ENCODE measurements around the gene SLC25A48.

SLC25A48 gene

DNA sequence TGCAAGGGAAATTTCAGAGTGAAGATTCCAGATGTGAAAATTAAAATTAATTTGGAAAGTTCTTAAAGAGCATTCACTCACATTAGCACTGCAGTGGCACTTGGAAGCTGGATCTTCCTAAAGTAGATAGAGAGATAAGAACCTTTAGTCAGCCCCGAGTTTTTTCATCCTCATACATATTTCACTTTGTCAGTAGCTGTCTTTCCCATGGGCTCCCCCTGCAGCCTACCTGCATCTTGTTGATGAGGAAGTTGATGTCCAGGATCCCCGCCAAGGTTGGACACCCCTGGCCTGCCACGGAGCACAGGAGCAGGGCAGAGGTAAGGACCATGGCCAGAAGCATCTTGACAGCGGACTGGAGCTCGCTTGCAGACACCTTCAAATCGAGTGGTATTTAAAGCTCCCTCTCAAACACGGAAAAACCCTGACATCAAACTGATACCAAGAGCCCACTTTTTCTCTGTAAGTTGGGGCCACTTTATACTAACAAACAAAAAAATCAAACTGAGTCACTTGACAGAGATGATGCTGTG lies 61.1 kb downstream of the SLC25A48 start, which contains the start of gene IL9:
Gene IL9, minus strand, starts transcription at position 368 of the 533 bp plus-strand sequence. Its CDS starts 25 bp downstream, at position 343.
- no peaks in the 10 kb centered on the region for H3K79me2 ChIP-seq (ENCODE audit: insufficient read depth, low read length)
- no peaks in the 10 kb centered on the region for H3K4me1 ChIP-seq (ENCODE audit: insufficient read depth, low read length, poor library complexity, severe bottlenecking)
- H3K9ac ChIP-seq (ENCODE audit: low read depth, low read length, poor library complexity, severe bottlenecking) = no peak within 1 kb of the TSS
- H3K4me2 ChIP-seq (ENCODE audit: low read depth, low read length, poor library complexity, severe bottlenecking) = no peak within 1 kb of the TSS
- no peak within 1 kb of the TSS for H2AFZ ChIP-seq (ENCODE audit: low read length)
- no peaks in the 10 kb centered on the region for H3K9me3 ChIP-seq (ENCODE audit: insufficient read depth, low read depth, low read length)
- H3K9me2 ChIP-seq (replicated peaks; ENCODE audit: low read depth, low read length) = no peaks in the 10 kb centered on the region
- no peaks in the 10 kb centered on the region for H3K36me3 ChIP-seq (ENCODE audit: insufficient read depth, low read length)
- no peaks in the 10 kb centered on the region for H3F3A ChIP-seq (ENCODE audit: low read depth)
- TF ChIP-seq, protein P1, sequence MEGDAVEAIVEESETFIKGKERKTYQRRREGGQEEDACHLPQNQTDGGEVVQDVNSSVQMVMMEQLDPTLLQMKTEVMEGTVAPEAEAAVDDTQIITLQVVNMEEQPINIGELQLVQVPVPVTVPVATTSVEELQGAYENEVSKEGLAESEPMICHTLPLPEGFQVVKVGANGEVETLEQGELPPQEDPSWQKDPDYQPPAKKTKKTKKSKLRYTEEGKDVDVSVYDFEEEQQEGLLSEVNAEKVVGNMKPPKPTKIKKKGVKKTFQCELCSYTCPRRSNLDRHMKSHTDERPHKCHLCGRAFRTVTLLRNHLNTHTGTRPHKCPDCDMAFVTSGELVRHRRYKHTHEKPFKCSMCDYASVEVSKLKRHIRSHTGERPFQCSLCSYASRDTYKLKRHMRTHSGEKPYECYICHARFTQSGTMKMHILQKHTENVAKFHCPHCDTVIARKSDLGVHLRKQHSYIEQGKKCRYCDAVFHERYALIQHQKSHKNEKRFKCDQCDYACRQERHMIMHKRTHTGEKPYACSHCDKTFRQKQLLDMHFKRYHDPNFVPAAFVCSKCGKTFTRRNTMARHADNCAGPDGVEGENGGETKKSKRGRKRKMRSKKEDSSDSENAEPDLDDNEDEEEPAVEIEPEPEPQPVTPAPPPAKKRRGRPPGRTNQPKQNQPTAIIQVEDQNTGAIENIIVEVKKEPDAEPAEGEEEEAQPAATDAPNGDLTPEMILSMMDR (conservative IDR thresholded peaks at IDR 0.05; ENCODE audit: low read length) = no peak
- TF ChIP-seq EZH2phosphoT487 (IDR thresholded peaks at IDR 0.05; ENCODE audit: borderline replicate concordance) = no peak
- H4K20me1 ChIP-seq (ENCODE audit: insufficient read depth, low read length, poor library complexity, severe bottlenecking) = no peaks in the 10 kb centered on the region
- no peaks in the 10 kb centered on the region for H3K27me3 ChIP-seq (ENCODE audit: insufficient read depth, low read length, poor library complexity, severe bottlenecking)
- H3K4me3 ChIP-seq (ENCODE audit: low read length, poor library complexity, severe bottlenecking) = no peak within 1 kb of the TSS

DNA sequence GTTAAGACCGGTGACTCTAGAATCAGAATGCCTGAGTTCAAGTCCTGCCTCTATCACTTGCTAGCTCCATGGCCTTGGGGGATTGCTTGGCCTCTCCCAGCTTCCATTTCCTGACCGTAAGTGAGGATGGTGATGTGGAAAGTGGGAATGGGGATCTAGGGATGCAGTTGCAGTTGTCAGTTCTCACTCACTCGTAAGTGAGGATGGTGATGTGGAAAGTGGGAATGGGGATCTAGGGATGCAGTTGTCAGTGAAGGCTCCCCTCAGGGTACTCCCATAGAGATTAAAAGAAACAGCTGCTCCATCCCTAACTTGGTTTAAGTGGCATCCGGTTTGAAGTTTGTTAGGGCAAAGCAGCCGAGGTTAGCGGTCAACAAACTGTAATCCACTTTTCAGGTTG lies 64.2 kb downstream of the SLC25A48 start:
- H4K20me1 ChIP-seq (ENCODE audit: insufficient read depth, low read length, poor library complexity, severe bottlenecking) = no peaks in the 10 kb centered on the region
- no peaks in the 10 kb centered on the region for H3K9me3 ChIP-seq (ENCODE audit: insufficient read depth, low read depth, low read length)
- H3K4me3 ChIP-seq (ENCODE audit: low read length, poor library complexity, severe bottlenecking) = no peak overlapping the region
- TF ChIP-seq, protein P1 (conservative IDR thresholded peaks at IDR 0.05; ENCODE audit: low read length) = no peak
- no peak for TF ChIP-seq EZH2phosphoT487 (IDR thresholded peaks at IDR 0.05; ENCODE audit: borderline replicate concordance)
- no peak overlapping the region for H3K9ac ChIP-seq (ENCODE audit: low read depth, low read length, poor library complexity, severe bottlenecking)
- H3K27me3 ChIP-seq (ENCODE audit: insufficient read depth, low read length, poor library complexity, severe bottlenecking) = peaks cover 2% of the 10 kb centered on the region
- H3K36me3 ChIP-seq (ENCODE audit: insufficient read depth, low read length) = no peaks in the 10 kb centered on the region
- no peak overlapping the region for H2AFZ ChIP-seq (ENCODE audit: low read length)
- H3K4me2 ChIP-seq (ENCODE audit: low read depth, low read length, poor library complexity, severe bottlenecking) = no peak overlapping the region
- H3F3A ChIP-seq (ENCODE audit: low read depth) = no peaks in the 10 kb centered on the region
- H3K79me2 ChIP-seq (ENCODE audit: insufficient read depth, low read length) = no peaks in the 10 kb centered on the region
- H3K9me2 ChIP-seq (replicated peaks; ENCODE audit: low read depth, low read length) = no peaks in the 10 kb centered on the region
- H3K4me1 ChIP-seq (ENCODE audit: insufficient read depth, low read length, poor library complexity, severe bottlenecking) = no peaks in the 10 kb centered on the region

DNA sequence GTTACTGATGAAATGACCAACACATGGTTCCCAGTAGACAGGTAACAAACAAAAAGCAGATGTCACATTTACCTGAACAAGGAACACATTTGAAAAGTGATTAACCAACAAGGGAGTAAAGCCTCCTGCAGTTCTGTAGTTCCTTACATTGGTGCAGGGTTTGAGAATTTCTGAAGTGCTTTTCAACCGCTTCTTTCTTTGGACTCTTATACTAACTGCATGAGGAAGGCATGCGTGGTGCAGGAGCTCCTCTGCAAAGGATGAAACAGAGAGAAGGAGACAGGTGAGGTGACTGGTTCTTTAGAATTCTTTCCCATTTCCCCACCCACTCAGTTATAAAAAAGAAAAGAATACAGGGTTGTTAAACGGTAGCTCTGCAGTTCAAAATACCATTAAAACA lies 65.8 kb downstream of the SLC25A48 start:
- Histone ChIP-seq H3K27me3 (ENCODE audit: insufficient read depth, low read length, poor library complexity, severe bottlenecking) (peaks cover 6% of the 10 kb centered on the region), H3F3A (ENCODE audit: low read depth) (no peaks in the 10 kb centered on the region), H4K20me1 (ENCODE audit: insufficient read depth, low read length, poor library complexity, severe bottlenecking) (no peaks in the 10 kb centered on the region)

More for the DNA sequence above, 65.8 kb downstream of the SLC25A48 start:
- Histone ChIP-seq H3K4me3 (ENCODE audit: low read length, poor library complexity, severe bottlenecking) (no peak overlapping the region), H3K9ac (ENCODE audit: low read depth, low read length, poor library complexity, severe bottlenecking) (no peak overlapping the region), H3K36me3 (ENCODE audit: insufficient read depth, low read length) (no peaks in the 10 kb centered on the region), H3K9me3 (ENCODE audit: insufficient read depth, low read depth, low read length) (no peaks in the 10 kb centered on the region), H3K79me2 (ENCODE audit: insufficient read depth, low read length) (no peaks in the 10 kb centered on the region), H2AFZ (ENCODE audit: low read length) (no peak overlapping the region), H3K4me1 (ENCODE audit: insufficient read depth, low read length, poor library complexity, severe bottlenecking) (no peaks in the 10 kb centered on the region), H3K4me2 (ENCODE audit: low read depth, low read length, poor library complexity, severe bottlenecking) (no peak overlapping the region), H3K9me2 (replicated peaks; ENCODE audit: low read depth, low read length) (no peaks in the 10 kb centered on the region)
- TF ChIP-seq, protein P1 (conservative IDR thresholded peaks at IDR 0.05; ENCODE audit: low read length) = no peak
- TF ChIP-seq EZH2phosphoT487 (IDR thresholded peaks at IDR 0.05; ENCODE audit: borderline replicate concordance) = no peak
